SJSA1 (cell line): Measurements from ENCODE around the gene IGFN1. TPM values are rescaled to one million over a fixed set of nuclear protein-coding genes. Genes with fewer than 3 reads are reported as not detected.

Experiments used
- DNase-seq, 2 experiments: peaks; one replicate each; pipeline ENCODE4 v3.0.0-alpha.2; 2015 to 2020; ENCODE audit warnings: low spot score in 2 of 2, low read depth in 1 of 2
- H3K27ac ChIP-seq: fragments of 250-450 bp; sonication (Bioruptor Pico); 2 replicates; pipeline ENCODE4 v1.5.1; 2020; ENCODE audit warnings: mild to moderate bottlenecking, moderate library complexity
- H3K27me3 ChIP-seq: fragments of 250-450 bp; sonication (Bioruptor Pico); replicated peaks from 2 replicates; pipeline ENCODE4 v1.5.1; 2020; ENCODE audit warnings: mild to moderate bottlenecking, moderate library complexity
- H3K36me3 ChIP-seq: fragments of 250-450 bp; sonication (Bioruptor Pico); 2 replicates; pipeline ENCODE4 v1.5.1; 2020; ENCODE audit warnings: mild to moderate bottlenecking
- H3K4me1 ChIP-seq: fragments of 250-450 bp; sonication (Bioruptor Pico); replicated peaks from 2 replicates; pipeline ENCODE4 v1.6.1; 2021; ENCODE audit warnings: mild to moderate bottlenecking
- H3K4me3 ChIP-seq: fragments of 250-450 bp; sonication (Bioruptor Pico); 2 replicates; pipeline ENCODE4 v1.5.1; 2020; ENCODE audit warnings: mild to moderate bottlenecking
- H3K9me3 ChIP-seq: fragments of 250-450 bp; sonication (Bioruptor Pico); replicated peaks from 2 replicates; pipeline ENCODE4 v1.5.1; 2020; ENCODE audit warnings: mild to moderate bottlenecking
- total RNA-seq: library from RNA; depleted of rRNA; stranded (reverse); fragments of >200 nt; shearing (Covaris generic); gene quantifications from 2 replicates; pipeline ENCODE4 v1.2.3, GENCODE V29; 2014; rRNA removed

The IGFN1 gene
- total RNA-seq = 0.03 TPM in 1 of 2 replicates, not detected in the other

DNA sequence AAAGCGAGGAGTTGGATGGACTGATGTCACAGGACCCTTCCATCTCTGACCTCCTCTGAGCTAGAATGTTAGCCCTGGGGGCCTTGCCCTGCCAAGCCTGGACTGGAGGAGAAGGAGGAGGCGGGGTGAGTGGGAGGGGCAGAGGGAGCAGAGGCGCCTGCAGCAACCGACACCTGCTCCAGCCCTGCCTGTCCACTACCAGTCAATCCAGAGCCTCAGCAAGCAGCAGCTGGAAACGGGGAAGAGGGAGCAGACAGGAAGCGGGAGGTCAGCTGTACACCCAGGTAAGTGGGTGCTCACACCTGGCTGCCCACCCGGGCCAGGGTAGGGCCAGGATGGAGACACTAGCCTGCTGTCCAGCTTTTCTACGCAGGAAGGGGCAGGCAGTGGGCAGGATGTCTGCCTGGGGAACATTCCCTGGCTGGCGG lies at the start of gene IGFN1:
Gene IGFN1, plus strand, starts transcription at position 201 of the 428 bp plus-strand sequence. CDS start 2,470 bp downstream, outside the sequence.
- H3K27me3 ChIP-seq = no peaks in the 10 kb centered on the region
- no peak within 1 kb of the TSS for H3K4me3 ChIP-seq
- H3K4me1 ChIP-seq = peaks cover 31% of the 10 kb centered on the region
- DNase-seq = no peak
- peak within 1 kb of the TSS; percentile 29 for H3K27ac ChIP-seq
- H3K9me3 ChIP-seq = no peaks in the 10 kb centered on the region
- H3K36me3 ChIP-seq = no peaks in the 10 kb centered on the region

DNA sequence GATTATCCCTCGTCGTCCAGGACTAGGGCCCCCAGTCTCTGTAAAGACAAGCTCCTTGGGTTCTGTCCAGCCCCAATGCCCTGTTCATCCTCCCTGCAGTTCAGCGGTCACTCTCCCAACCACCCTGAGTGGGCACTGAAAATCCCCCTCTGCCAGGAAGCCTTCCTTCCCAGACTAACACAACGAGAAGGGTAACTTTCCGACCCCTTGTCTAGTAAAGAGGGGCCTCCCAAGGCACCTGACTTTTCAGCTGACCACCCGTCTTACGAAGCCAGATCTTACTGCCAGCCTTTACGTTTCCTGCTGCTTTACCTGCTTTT lies 49.7 kb upstream of the IGFN1 start:
- Histone ChIP-seq H3K27me3 (no peaks in the 10 kb centered on the region), H3K4me1 (peaks cover 15% of the 10 kb centered on the region), H3K36me3 (peaks cover 79% of the 10 kb centered on the region), H3K4me3 (no peak overlapping the region), H3K9me3 (no peaks in the 10 kb centered on the region), H3K27ac (no peak overlapping the region)
- DNase-seq = no peak

DNA sequence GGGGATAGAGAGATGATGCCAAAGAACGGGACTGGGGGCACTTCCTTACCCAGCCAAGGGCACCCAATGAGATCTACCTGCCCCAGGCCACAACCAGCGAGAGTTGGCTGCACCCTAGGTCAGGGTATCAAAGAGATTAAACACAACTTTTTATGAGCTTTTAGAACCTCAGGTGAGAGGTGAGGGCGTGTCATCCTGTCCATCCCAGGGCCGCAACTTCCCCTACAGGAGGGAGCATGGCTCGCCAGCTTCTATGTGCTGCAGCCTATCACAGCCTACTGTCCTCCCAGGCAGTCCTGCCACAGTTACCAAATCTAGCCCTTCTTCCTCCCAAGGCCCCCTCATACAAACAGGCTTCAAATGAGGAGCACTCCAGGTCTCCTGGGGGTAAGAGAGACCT lies 49.2 kb upstream of the IGFN1 start:
- Histone ChIP-seq H3K4me3 (no peak overlapping the region), H3K27ac (no peak overlapping the region), H3K36me3 (peaks cover 78% of the 10 kb centered on the region), H3K4me1 (peaks cover 15% of the 10 kb centered on the region), H3K9me3 (no peaks in the 10 kb centered on the region), H3K27me3 (no peaks in the 10 kb centered on the region)
- no peak for DNase-seq

DNA sequence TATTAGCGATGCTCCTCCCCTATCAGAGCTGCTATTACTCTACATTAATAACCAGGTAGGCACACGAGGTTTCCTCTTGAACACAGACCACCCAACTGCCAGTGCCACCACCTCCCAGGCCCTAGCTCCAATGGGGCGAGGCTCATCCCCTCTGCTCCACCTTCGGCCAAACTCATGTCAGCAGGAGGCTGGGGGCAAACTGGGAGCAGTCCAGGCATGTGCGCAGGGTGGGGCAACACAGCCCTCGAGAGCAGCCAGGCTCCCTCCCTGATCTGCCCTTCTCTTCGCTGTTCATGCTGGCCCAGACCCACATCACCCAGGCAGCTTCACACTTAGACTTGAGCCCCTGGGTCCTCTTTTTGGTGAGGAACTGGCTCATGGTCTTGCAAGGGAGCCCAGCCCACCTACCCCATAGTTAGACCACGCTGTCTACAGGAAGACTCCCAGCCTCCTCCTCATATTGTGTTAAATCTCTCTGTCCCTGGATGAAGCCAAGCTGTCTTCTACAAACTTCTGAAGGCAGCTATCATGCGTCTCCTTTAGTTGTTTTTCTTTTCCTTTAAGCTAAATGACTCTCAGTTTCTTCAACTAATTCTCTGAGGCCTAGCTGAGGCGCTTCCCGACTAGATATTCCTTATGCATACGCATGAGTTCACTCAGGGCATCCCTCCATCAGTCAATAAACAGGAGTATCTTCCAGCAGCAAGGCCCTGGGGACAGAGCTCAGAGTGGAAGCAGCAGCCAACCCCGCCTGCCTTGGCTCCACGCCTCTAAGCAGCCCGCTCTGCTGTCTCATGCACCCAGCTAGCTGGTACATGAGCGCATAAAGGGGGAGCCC lies 48.4 kb upstream of the IGFN1 start:
- Histone ChIP-seq H3K4me1 (peaks cover 10% of the 10 kb centered on the region), H3K27ac (no peak overlapping the region), H3K4me3 (no peak overlapping the region), H3K27me3 (no peaks in the 10 kb centered on the region), H3K36me3 (peaks cover 79% of the 10 kb centered on the region), H3K9me3 (no peaks in the 10 kb centered on the region)
- DNase-seq = no peak

DNA sequence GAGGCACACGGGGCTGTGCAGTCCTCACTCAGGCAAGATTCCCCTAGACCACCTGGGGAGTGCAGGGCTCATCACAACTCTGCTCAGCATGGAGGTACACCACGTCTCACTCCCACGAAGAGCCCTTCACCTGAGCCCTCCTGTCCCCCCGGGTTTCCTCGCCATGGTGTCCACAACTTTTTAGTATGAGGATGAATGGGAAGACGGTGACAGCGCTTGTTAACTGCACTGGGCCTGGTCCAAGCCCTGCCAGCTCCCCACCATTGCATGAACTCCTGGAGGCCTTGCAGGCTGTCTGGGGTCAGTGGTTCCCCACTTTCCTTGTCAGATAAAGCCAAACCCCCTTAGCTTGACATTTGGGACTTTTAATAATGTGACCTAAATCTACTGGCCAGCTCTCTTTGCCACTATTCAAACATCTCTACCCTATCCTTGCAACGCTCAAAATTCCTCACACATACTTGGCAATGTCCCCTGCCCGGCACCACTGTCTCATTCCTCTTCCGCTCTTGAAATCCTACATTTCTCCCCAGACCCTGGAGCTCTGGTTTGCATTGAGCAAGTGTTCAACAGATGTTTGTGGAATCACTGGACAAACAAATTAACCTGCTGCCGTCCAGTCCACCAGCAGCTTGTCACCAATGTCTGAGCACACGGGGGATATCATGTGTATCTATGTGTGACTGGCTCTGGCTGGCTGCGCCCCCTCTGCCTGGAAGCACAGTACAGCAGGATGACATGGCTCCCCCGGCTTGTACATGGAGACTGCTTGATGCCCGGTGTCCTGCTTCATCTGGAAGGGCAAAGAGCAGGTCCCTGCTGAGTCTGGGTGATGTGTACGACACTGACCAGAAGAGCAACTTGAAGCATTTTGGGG lies 47.5 kb upstream of the IGFN1 start:
- DNase-seq = no peak
- H3K36me3 ChIP-seq = peaks cover 83% of the 10 kb centered on the region
- H3K4me1 ChIP-seq = peaks cover 2% of the 10 kb centered on the region
- H3K27me3 ChIP-seq = no peaks in the 10 kb centered on the region
- H3K27ac ChIP-seq = no peak overlapping the region
- no peak overlapping the region for H3K4me3 ChIP-seq
- no peaks in the 10 kb centered on the region for H3K9me3 ChIP-seq

DNA sequence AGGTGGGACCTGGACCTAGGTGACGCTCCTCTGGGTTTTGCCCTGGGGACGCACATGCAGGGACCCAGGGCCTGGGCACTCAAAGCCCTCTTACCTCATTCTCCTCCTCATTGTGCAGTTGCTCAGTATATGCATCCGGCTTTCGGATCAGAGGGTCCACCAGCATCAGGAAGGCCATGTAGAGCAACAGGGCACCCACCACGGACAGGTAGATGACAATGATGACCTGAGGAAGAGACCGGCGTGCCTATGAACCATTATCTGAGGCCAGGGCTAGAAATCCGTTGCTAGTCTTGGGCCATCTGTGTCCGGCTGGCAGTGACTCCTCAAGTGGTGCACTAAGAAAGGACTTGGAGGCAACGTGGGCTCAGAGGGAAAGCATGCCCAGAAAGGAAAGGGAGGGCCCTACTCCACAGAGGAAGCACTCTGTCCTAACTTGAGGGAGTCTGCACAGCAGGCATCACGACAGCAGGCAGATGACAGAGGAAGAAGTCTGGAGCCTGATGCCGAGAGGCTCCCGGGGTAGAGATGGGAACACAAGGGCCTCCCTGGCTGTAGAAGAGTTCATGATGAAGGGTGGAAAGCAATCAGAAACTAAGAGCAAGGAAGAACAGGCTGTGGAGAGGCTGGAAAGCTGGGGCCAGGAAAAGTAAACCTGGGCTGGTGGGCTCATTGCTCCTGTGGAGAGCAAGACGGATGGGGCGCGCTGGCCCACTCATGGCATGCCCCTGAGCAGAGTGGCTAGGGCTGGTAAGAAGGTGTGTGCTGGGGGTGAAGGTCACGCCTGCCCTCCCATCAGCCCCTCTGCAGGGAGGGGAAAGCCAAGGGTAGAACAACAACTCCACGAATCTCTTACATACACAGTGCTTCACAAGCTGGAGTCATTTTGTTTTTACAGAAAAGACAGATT lies 46.6 kb upstream of the IGFN1 start:
- no peaks in the 10 kb centered on the region for H3K4me1 ChIP-seq
- no peak overlapping the region for H3K4me3 ChIP-seq
- no peak for DNase-seq
- H3K27ac ChIP-seq = no peak overlapping the region
- no peaks in the 10 kb centered on the region for H3K9me3 ChIP-seq
- no peaks in the 10 kb centered on the region for H3K27me3 ChIP-seq
- peaks cover 90% of the 10 kb centered on the region for H3K36me3 ChIP-seq

DNA sequence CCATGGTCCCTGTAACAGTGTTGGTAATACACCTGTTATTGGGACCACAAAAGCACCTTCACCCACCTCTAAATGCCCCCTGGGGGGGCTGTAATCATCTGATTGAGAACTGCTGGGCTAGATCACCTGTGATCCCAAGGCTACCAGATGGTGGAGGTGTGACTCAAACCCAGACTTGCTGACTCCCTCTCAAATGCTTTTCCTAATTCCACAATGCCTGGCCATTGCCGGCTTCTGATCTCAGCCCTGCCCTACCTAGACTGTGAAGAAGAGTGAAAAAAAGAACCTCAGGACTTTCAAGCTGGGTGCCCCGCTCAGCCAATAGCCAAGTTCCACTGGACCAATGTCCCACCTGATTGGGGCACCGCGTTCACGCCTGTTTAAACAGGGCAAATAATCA lies 45.9 kb upstream of the IGFN1 start:
- H3K27ac ChIP-seq = no peak overlapping the region
- DNase-seq = no peak
- no peaks in the 10 kb centered on the region for H3K4me1 ChIP-seq
- peaks cover 92% of the 10 kb centered on the region for H3K36me3 ChIP-seq
- no peak overlapping the region for H3K4me3 ChIP-seq
- H3K27me3 ChIP-seq = no peaks in the 10 kb centered on the region
- H3K9me3 ChIP-seq = no peaks in the 10 kb centered on the region

DNA sequence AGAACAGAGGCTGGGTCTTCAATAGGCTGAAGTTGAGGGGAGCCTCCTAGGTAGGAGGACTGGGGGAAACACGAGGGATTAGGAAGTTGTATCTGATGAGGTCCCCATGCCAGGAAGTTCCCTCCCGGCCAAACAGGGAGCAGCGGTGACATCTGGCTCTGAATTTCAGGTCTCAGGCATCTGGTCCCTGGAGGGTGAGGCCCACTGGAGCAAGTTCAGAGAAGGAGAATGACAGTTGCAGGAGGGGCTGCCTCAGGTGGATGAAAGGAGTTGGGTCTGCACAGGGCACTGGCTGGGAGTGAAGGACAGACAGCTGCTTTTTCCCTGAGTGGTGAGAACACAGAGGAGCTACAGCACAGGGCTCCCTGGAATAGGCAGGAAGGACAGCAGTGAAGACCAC lies 45.5 kb upstream of the IGFN1 start:
- Histone ChIP-seq H3K4me3 (no peak overlapping the region), H3K4me1 (no peaks in the 10 kb centered on the region), H3K36me3 (peaks cover 92% of the 10 kb centered on the region), H3K27ac (no peak overlapping the region), H3K9me3 (no peaks in the 10 kb centered on the region), H3K27me3 (no peaks in the 10 kb centered on the region)
- no peak for DNase-seq

DNA sequence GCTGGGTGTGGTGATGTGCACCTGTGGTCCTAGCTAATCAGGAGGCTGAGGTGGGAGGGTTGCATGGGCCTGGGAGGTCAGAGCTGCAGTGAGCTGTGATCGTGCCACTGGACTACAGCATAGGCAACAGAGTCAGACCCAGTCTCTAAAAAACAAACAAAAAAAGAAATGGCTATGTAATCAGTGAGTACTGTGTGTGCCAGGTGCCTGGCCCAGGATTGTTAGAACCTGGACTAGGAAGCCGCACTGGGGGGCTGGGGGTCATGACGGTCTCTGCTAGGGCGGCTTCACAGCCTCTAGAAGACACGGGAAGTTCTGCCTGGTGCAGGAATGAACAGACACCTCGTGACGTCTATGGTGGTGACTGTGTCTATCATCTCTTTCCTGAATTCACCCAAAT lies 44.8 kb upstream of the IGFN1 start:
- no peak overlapping the region for H3K4me3 ChIP-seq
- H3K9me3 ChIP-seq = no peaks in the 10 kb centered on the region
- H3K36me3 ChIP-seq = peaks cover 94% of the 10 kb centered on the region
- no peak overlapping the region for H3K27ac ChIP-seq
- H3K27me3 ChIP-seq = no peaks in the 10 kb centered on the region
- H3K4me1 ChIP-seq = no peaks in the 10 kb centered on the region
- no peak for DNase-seq

DNA sequence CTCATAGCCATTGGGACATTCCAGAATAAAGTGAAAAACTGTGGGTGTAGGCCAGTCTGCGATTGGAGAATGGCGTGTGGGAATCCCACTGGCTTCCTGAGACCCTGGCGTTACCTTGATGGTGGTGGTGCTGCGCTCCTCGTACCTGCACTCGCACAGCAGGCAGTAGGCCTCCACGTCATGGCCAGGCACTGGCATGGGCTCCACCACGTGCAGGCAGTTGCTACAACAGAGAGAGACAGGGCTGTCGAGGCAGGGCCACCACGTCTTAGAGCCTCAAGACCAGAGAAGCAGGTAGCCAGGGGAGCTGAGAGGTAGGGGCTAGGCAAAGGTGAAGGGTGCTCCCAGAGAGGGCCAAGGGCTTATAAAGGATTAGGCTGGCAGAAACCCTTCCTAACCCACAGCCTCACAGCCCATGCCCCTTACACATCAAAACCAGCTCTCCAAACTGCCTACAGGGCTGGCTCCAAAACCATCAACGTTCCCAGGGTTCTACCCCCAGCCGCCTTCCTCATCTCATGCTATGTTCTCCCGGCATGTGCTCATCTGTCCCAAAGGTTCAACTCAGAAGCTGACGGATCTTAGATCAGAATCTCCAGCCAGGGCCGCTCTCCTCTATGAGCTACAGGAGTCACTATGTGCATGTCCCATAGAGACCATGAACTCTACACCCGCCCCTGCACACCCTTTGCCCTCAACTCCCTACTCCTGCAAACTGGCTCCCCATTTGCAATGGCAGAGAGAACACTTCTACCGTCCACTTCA lies 43.8 kb upstream of the IGFN1 start:
- H3K4me1 ChIP-seq = no peaks in the 10 kb centered on the region
- no peak overlapping the region for H3K4me3 ChIP-seq
- H3K27me3 ChIP-seq = no peaks in the 10 kb centered on the region
- no peak overlapping the region for H3K27ac ChIP-seq
- no peaks in the 10 kb centered on the region for H3K9me3 ChIP-seq
- peaks cover 94% of the 10 kb centered on the region for H3K36me3 ChIP-seq
- no peak for DNase-seq

DNA sequence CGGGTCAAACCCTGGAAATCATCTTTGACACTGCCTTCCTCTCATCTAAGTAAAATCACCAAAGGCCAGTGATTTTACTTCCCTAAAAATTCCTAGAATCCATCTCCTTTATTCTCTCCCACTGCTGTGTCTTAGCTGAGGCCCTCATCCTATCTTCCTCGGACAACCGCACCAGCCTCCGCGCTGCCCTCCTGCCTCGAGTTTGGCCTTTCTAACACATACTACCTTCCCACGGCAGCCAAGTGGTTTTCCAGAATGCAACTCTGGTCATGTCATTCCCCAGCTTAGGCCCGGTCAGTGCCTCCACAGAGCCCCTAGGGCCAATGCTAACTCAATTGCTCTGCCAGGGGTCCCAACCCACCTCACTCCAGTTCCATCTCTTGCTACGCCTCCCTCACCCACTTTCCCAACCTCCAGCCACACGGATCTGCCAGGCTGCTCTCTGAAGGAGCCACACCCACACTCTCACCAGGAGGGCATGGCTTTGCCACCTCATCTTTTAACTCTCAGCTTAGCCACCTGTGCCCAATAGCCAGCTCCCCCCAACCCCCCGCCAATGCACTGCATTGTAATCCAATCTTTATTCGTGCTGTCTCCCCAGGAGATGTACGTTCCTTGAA lies 43.1 kb upstream of the IGFN1 start:
- Histone ChIP-seq H3K9me3 (no peaks in the 10 kb centered on the region), H3K27ac (no peak overlapping the region), H3K27me3 (no peaks in the 10 kb centered on the region), H3K4me1 (no peaks in the 10 kb centered on the region), H3K4me3 (no peak overlapping the region), H3K36me3 (peaks cover 91% of the 10 kb centered on the region)
- no peak for DNase-seq

DNA sequence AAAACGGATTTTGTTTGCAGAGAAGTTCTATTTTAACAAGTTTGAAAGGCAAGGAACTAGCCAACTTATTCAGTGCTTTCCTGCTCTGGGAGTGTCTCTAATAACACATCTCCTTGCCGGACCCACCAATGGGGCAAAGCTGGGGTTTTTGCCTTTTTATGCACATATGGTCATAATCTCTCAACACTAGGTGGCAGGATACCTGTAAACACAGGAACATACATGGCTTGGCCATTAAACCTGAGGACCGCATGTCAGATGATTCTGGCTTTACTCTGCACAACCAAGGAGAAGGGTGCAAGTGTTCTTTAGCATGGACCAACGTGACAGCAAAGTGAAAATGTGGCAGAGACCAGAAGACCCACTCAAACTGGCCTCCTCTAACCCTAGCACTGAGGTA lies 41.2 kb upstream of the IGFN1 start:
- Histone ChIP-seq H3K27ac (no peak overlapping the region), H3K36me3 (peaks cover 80% of the 10 kb centered on the region), H3K9me3 (no peaks in the 10 kb centered on the region), H3K27me3 (no peaks in the 10 kb centered on the region), H3K4me1 (peaks cover 7% of the 10 kb centered on the region), H3K4me3 (no peak overlapping the region)
- DNase-seq = peak in 1 of 2 experiments; percentile 25
